SU-DHL-6 (cell line): ENCODE data around the gene PACSIN3.

Experiments used
- H2AFZ ChIP-seq: fragments of 200-600 bp; sonication (generic); 2 replicates; pipeline ENCODE4 v1.6.1; 2014; ENCODE audit warnings: low read depth, mild to moderate bottlenecking, moderate library complexity, mixed read lengths, antibody characterized with exemption, low read length; ENCODE audit not compliant: severe bottlenecking
- H3F3A ChIP-seq: fragments of 200-600 bp; shearing (Covaris generic); 2 replicates; pipeline ENCODE4 v1.6.0; 2016; ENCODE audit warnings: antibody characterized with exemption, mild to moderate bottlenecking; ENCODE audit not compliant: insufficient read depth
- H3K27ac ChIP-seq: fragments of 200-600 bp; sonication (generic); 2 replicates; pipeline ENCODE4 v1.5.1; 2016; ENCODE audit warnings: low read depth, mild to moderate bottlenecking, low read length, moderate library complexity, mixed read lengths
- H3K27me3 ChIP-seq: fragments of 200-600 bp; sonication (generic), shearing (Covaris generic); 2 replicates; pipeline ENCODE4 v1.6.0; 2014; ENCODE audit warnings: mild to moderate bottlenecking, low read length
- H3K36me3 ChIP-seq: fragments of 200-600 bp; sonication (generic); 2 replicates; pipeline ENCODE4 v1.6.1; 2014; ENCODE audit warnings: mild to moderate bottlenecking, low read length, mixed read lengths
- H3K4me2 ChIP-seq: fragments of 300-600, 200-600 bp; shearing (Covaris generic), sonication (generic); 2 replicates; pipeline ENCODE4 v1.6.0; 2014; ENCODE audit warnings: low read length, low read depth, mild to moderate bottlenecking; ENCODE audit not compliant: poor library complexity, severe bottlenecking
- H3K4me3 ChIP-seq: fragments of 200-600 bp; sonication (generic); 2 replicates; pipeline ENCODE4 v1.5.1; 2014; ENCODE audit warnings: antibody characterized with exemption, low read length, mild to moderate bottlenecking, mixed read lengths; ENCODE audit not compliant: insufficient read depth, poor library complexity, severe bottlenecking
- H3K79me2 ChIP-seq: fragments of 200-600 bp; sonication (generic); 2 replicates; pipeline ENCODE4 v1.6.1; 2014; ENCODE audit warnings: mild to moderate bottlenecking, low read length, moderate library complexity; ENCODE audit not compliant: insufficient read depth
- H3K9ac ChIP-seq: fragments of 200-600 bp; sonication (generic); 2 replicates; pipeline ENCODE4 v1.7.0; 2014; ENCODE audit warnings: mild to moderate bottlenecking, low read length
- H3K9me2 ChIP-seq: fragments of 200-600 bp; sonication (generic); replicated peaks from 2 replicates; pipeline ENCODE4 v1.6.1; 2014; ENCODE audit warnings: low read length; ENCODE audit not compliant: insufficient read depth
- H3K9me3 ChIP-seq: fragments of 200-600 bp; sonication (generic); 2 replicates; pipeline ENCODE4 v1.6.1; 2014; ENCODE audit warnings: low read length, mixed read lengths; ENCODE audit not compliant: insufficient read depth
- H4K20me1 ChIP-seq: fragments of 200-600 bp; sonication (generic); 2 replicates; pipeline ENCODE4 v1.6.1; 2014; ENCODE audit warnings: low read depth, mild to moderate bottlenecking, antibody characterized with exemption, low read length, moderate library complexity, mixed read lengths
- CTCF ChIP-seq: fragments of 200-600 bp; sonication (generic); IDR thresholded peaks from one replicate; pipeline ENCODE4 v1.5.1; 2017; ENCODE audit warnings: antibody characterized with exemption, mild to moderate bottlenecking, low read length, moderate library complexity; ENCODE audit not compliant: insufficient read depth, poor library complexity, severe bottlenecking
- EZH2phosphoT487 ChIP-seq: fragments of 200-600 bp; sonication (generic), shearing (Covaris generic); conservative IDR thresholded peaks from 2 replicates; pipeline ENCODE4 v1.6.1; 2018; ENCODE audit warnings: mild to moderate bottlenecking, antibody characterized with exemption, low read length, moderate library complexity, mixed read lengths

The PACSIN3 gene

GRCh38 chr11:47156333-47156732 is 29.9 kb downstream of the PACSIN3 start:
- Histone ChIP-seq H3F3A (no peaks in the 10 kb centered on the region), H3K27ac (no peak overlapping the region), H2AFZ (no peak overlapping the region), H3K4me3 (no peak overlapping the region), H3K36me3 (no peaks in the 10 kb centered on the region), H3K9me3 (no peaks in the 10 kb centered on the region), H4K20me1 (no peaks in the 10 kb centered on the region), H3K79me2 (no peaks in the 10 kb centered on the region), H3K9ac (no peak overlapping the region), H3K4me2 (no peak overlapping the region), H3K9me2 (no peaks in the 10 kb centered on the region), H3K27me3 (no peaks in the 10 kb centered on the region)
- TF ChIP-seq CTCF (no peak), EZH2phosphoT487 (no peak)

- Histone ChIP-seq H3K36me3 (no peaks in the 10 kb centered on the region), H3K27me3 (no peaks in the 10 kb centered on the region), H3F3A (no peaks in the 10 kb centered on the region), H3K9me2 (no peaks in the 10 kb centered on the region), H3K4me2 (no peak overlapping the region), H3K9me3 (no peaks in the 10 kb centered on the region), H3K4me3 (no peak overlapping the region), H3K27ac (no peak overlapping the region), H3K9ac (no peak overlapping the region), H2AFZ (no peak overlapping the region), H4K20me1 (no peaks in the 10 kb centered on the region), H3K79me2 (no peaks in the 10 kb centered on the region)
- TF ChIP-seq CTCF (no peak), EZH2phosphoT487 (no peak)
Observed at GRCh38 chr11:47155879-47156278, 30.4 kb downstream of the PACSIN3 start.

- no peak overlapping the region for H3K9ac ChIP-seq
Observed at GRCh38 chr11:47154616-47155570, 31.3 kb downstream of the PACSIN3 start.

More at GRCh38 chr11:47154616-47155570, 31.3 kb downstream of the PACSIN3 start:
- no peaks in the 10 kb centered on the region for H3K79me2 ChIP-seq
- no peaks in the 10 kb centered on the region for H3K36me3 ChIP-seq
- H4K20me1 ChIP-seq = no peaks in the 10 kb centered on the region
- no peak for TF ChIP-seq EZH2phosphoT487
- no peak for TF ChIP-seq CTCF
- H3K27ac ChIP-seq = no peak overlapping the region
- no peaks in the 10 kb centered on the region for H3K9me2 ChIP-seq
- no peak overlapping the region for H3K4me3 ChIP-seq
- no peak overlapping the region for H3K4me2 ChIP-seq
- H3K9me3 ChIP-seq = no peaks in the 10 kb centered on the region
- H3F3A ChIP-seq = no peaks in the 10 kb centered on the region
- H2AFZ ChIP-seq = no peak overlapping the region
- no peaks in the 10 kb centered on the region for H3K27me3 ChIP-seq
